ENCODE measurements around the gene NRSN2.

GRCh38 chr20:325889-326644 lies 20.8 kb upstream of the NRSN2 start:
- TF ChIP-seq, protein P1, sequence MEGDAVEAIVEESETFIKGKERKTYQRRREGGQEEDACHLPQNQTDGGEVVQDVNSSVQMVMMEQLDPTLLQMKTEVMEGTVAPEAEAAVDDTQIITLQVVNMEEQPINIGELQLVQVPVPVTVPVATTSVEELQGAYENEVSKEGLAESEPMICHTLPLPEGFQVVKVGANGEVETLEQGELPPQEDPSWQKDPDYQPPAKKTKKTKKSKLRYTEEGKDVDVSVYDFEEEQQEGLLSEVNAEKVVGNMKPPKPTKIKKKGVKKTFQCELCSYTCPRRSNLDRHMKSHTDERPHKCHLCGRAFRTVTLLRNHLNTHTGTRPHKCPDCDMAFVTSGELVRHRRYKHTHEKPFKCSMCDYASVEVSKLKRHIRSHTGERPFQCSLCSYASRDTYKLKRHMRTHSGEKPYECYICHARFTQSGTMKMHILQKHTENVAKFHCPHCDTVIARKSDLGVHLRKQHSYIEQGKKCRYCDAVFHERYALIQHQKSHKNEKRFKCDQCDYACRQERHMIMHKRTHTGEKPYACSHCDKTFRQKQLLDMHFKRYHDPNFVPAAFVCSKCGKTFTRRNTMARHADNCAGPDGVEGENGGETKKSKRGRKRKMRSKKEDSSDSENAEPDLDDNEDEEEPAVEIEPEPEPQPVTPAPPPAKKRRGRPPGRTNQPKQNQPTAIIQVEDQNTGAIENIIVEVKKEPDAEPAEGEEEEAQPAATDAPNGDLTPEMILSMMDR (IDR thresholded peaks at IDR 0.05; ENCODE audit: extremely low read depth in 1 of 2, insufficient read depth in 1 of 2, low read depth in 1 of 2, low read length in 2 of 2): no peak
- TF ChIP-seq POLR2A (IDR thresholded peaks at IDR 0.05; ENCODE audit: low read depth, low read length): no peak
- TF ChIP-seq, protein P2, sequence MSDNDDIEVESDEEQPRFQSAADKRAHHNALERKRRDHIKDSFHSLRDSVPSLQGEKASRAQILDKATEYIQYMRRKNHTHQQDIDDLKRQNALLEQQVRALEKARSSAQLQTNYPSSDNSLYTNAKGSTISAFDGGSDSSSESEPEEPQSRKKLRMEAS (IDR thresholded peaks at IDR 0.05; ENCODE audit: insufficient read depth, insufficient read length): no peak
- no peak for TF ChIP-seq EZH2 (IDR thresholded peaks at IDR 0.05; ENCODE audit: borderline replicate concordance, low read depth, low read length, severe bottlenecking)
- TF ChIP-seq POLR2AphosphoS5 (IDR thresholded peaks at IDR 0.05; ENCODE audit: insufficient read depth, low read depth, low read length): no peak
- no peak for TF ChIP-seq GATA2 (IDR thresholded peaks at IDR 0.05; ENCODE audit: insufficient read depth, insufficient read length, low read depth, low read length)
